ENCODE data around the gene CLEC16A.
"Not testable (repeated sequence)": the region's sequence is repeated elsewhere in the genome, so short reads cannot be mapped to it uniquely, and the experiment has no call there.

Gene CLEC16A

DNA sequence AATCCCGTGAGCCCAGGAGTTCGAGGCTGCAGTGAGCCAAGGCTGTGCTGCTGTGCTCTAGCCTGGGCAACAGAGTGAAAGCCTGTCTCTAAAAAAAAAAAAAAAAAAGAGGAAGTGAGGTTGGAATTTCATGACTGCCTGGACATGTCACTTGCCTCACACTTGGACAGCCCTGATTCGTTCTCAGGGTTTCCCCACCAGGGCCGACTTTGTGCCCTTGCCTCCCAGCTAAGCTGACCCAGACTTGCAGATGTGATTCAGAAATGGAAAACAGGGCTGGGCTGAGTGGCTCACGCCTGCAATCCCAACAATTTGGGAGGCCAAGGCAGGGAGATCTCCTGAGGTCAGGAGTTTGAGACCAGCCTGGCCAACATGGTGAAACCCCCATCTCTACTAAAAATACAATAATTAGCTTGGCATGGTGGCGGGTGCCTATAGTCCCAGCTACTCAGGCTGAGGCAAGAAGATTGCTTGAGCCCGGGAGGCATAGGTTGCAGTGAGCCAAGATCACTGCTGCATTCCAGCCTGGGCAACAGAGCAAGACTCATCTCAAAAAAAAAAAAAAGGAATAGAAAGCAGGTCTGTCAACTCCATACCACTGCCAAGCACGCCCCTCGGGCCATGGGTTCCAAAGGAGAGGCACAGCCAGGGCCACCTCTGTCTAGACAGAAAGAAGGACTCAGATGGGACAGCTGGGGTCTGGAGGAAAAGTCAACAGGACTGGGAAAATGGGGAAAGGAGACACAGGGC lies 264.7 kb downstream of the CLEC16A start:
- DNase-seq: no peak

DNA sequence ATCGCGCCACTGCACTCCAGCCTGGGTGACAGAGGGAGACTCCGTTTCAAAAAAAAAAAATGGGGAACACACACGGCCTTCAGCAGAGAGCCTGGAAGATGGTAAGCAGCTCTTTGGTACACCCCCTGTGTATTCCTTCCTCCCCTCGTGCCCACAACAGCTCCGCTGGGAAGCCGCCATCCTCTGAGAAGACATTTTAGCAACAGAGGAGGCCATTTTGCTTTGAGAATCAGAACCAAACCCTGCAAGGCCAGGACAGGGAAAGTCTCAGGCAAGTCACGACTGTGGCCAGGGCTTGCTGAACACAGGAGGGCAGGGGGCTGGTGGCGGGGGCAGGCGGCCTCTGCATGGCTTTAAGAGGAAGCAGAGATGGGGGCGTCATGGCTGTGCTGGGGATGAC lies 265.9 kb downstream of the CLEC16A start:
- DNase-seq: no peak

DNA sequence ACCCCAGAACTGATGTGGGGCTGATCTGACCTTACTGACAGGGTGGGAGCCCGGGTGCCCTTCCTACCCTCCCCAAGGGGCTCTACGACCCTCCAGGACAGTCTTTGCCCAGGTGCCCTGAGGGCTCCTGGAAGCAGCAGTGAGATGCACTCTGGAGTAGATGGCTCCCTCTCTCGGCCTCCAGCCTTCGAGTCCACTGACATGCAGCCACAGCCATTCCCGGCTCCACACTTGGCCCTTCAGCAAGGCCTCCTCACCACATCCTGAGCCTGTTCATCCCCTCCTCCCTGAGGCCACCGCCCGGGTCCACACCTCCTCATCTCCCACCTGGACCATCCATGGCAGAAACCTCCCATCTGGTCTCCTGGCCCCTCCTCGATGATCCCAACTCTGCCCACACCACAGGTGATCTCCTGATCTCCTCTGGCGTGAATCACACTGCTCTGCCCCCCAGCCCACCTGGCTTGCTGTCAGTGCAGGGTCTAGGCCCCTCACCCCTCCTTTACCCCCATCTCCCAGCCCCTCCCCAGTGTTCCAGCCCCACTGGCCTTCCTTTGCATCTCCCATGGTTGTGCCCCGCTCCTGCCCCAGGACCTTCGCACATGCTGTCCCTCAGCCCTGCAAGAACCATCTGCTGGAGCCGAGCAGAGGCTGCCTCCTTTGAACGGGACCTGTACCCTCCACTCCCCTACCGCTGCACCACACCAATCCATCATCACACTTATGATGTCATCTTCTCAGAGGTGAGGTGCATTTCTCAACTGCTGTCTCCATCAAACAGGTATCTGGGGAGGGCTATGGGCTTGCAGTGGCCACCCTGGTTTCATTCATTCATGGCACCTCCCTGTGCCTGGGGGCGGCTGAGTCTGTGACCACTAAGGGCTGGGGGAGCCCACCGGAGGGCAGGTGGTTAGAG lies 267.0 kb downstream of the CLEC16A start:
- peak in 1 of 3 experiments; percentile 4 for DNase-seq

DNA sequence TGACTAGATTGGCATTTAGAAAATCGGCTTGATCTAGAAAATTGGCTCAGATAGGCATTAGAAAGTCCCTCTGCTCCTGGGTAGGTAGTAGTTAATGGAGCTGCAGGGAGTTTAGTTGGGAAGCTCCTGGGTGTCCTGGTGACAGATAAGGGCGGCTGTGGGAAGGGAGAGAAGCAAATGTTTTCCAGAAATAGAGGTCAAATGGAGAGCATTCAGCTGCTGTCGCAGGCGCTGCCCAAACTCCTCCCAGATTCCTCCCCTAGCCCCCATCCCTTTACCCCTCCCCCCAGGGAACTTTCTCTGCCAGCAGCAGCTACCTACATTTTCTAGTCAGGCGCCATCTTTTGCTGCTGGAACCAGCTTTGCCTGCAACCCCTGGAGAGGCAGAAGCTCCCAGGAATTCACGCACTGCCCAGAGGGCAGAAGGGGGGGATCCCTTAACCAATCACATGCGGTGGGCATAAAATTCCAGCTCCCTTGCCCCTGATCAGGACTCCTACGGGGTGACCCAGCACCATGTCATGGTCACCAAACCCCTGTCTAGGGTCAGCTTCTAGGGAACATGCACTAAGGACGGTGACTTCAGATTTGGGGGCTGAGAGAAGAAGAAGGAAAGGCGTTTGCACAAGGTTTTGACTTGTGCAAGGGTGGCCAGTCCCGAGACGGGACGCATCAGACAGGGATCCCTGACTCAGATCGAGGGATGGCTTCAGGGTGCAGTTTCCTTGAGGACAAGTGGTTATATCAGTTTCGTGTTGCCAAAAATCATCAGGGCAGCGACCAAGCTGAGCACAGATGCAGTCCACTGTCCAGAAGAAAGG lies 267.8 kb downstream of the CLEC16A start:
- no peak for DNase-seq

DNA sequence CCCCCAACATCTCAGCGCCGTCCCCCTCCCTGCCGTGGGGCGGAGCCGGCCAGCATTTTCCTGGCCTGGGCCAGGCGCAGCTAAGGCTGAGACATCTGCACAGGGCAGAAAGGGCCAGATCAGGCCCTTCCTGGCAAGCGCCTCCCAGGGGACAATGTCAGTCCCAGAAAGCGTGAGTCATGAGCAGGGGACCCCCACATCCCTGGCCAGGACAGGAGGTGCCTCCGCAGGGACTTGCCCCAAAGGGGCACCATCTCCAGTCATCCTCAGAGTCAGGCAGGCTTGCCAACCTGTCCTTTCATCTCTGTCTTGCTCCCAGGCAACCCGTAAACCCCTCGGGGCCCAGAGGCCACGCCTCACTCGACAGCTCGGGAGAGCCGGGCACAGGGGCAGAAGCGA lies 268.4 kb downstream of the CLEC16A start:
- peak in 1 of 3 experiments; percentile 4 for DNase-seq

DNA sequence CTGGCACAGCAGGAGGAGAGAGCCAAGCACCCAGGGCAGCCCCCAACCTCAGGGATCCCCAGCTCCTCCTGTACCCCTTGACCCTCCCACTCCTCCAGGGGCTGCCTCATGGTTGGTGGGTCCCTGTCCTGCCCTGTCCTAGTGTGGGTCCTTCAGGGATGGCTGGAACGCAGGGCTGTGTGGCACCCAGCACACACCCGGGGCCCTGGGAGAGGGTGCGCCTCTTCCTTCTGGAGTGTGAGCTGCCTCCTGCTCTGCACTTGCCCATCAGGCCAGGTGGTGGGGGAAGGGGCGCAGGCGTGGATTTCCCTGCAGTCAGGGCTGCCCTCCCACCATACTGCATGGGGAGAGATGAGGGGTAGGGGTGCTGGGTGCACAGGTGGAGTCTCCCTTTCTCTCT lies 269.0 kb downstream of the CLEC16A start:
- DNase-seq: no peak

DNA sequence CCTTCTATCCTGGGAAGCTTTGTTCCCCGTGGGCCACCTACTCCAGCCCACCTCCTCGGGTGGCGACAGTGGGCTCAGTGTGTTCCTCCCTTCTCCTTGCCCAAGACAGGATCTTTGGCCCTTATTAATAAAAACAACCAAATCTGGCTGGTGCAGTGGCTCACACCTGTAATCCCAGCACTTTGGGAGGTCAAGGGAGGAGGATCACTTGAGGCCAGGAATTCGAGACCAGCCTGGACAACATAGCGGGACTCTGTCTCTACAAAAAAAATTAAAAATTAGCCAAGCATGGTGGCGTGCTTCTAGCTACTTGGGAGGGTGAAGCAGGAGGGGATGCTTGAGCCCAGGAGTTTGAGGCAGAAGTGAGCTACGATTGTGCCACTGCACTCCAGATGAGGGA lies 269.4 kb downstream of the CLEC16A start:
- no peak for DNase-seq

DNA sequence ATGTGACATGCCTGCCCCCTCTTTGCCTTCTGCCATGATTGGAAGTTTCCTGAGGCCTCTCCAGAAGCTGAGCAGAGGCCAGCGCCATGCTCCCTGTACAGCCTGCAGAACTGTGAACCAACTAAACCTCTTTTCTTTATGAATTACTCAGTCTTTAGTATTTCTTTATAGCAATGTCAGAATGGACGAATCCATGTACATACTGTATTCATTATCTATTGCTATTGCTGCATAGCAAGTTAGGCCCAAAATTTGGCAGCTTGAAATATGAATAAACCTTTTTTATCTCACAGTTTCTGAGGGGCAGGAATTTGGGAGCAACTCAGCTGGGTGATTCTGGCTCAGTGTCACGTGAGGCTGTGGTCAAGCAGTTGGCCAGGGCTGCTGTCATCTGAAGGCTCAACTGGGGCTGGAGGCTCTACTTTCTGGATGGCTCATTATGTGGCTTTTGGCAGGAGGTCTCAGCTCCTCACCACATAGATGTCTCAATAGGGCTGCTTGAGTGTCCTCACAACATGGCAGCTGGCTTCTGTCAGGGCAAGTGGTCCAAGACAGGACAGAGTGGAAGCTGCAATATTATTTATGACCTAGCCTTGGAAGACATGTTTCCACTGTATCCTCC lies 271.7 kb downstream of the CLEC16A start:
- DNase-seq: no peak

DNA sequence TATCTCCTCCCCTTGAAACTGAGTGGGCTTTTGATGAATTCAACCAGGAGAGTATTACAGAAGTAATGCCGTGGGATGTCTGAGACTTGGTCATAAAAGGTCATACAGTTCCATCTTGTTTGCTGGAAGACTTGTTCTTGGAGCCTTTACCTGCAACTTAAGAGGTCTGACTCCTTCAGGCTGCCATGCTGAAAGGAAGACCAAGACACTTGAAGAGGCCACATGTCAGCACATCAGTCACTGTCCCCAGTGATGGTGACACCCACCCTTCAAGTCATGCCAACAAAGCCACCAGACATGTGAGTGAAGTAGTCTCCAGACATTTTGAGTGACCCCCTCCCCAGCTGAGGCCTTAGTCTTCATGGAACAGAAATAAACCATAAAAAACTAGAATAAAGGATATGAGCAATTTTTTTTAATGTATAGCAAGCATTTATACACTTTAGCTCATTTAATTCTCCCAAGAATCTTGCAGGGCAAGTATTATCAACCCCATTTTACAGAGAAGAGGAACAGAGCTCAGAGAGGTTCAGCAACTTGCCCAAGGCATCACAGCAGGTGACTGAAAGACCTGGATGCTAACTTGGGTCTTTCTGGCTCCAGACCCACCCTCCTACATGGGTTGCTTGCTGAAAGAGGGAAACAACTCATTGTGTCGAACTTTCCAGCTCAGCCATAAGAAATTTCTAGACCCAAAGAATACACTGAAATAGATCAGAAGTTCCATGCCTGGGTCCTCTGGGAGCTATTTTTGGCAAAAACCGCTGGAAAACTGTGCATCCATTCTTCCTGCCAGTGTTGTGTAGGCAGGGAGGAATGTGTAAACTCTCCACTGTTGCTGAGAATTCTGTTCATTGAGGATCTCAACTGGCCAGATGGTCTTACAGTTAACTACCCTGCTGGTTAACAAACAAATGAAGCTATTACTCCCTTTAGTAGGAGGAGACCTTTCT lies 273.6 kb downstream of the CLEC16A start:
- DNase-seq: no peak

DNA sequence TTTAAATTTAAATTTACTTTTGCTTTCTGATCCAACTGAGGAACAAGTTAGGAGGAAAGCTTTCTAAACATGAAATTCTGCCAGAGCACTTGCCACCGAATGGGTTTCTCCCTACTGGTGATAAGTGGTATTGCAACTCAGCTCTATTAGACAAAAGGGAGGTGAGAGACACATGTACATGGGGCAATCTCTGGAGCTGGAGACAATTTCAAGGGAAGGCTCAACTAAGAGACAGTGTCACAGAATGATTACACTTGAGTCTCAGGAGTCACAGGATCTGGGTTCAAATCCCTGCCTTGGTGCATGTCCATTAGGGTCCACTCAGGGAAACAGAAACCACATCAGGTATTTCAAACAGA lies 274.2 kb downstream of the CLEC16A start:
- no peak for DNase-seq

DNA sequence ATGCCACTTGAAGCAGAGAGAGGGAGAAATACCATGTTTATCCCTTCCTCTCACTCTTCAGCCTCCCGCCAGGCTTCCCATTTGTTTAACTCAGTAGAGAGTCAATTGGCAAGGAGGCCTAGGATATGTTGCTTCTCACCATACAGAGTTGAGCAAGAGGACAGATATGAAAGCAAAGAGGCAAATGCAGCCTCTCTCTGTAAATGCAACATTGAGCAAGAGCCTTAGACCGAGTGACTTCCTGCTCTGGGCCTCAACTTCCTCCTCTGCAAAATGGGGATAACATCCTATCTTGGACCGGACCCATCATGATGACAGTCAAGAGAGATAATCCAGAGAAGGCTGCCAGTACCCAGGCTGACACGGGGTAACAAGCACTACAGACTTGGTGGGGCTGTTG lies 274.8 kb downstream of the CLEC16A start:
- no peak for DNase-seq

DNA sequence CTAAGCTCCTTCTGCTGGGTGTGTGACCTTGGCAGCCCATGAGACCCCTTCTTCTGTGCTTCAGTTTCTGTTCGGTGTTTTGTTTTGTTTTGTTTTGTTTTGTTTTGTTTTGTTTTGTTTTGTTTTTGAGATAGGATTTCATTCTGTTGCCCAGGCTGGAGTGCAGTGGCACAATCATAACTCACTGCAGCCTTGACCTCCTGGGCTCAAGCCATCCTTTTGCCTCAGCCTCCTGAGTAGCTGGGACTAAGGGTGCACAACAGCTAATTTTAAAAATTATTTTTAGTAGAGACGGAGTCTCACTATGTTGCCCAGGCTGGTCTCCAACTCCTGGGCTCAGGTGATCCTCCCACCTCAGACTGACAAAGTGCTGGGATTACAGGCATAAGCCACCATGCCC lies 276.1 kb downstream of the CLEC16A start:
- not testable (repeated sequence) for DNase-seq

DNA sequence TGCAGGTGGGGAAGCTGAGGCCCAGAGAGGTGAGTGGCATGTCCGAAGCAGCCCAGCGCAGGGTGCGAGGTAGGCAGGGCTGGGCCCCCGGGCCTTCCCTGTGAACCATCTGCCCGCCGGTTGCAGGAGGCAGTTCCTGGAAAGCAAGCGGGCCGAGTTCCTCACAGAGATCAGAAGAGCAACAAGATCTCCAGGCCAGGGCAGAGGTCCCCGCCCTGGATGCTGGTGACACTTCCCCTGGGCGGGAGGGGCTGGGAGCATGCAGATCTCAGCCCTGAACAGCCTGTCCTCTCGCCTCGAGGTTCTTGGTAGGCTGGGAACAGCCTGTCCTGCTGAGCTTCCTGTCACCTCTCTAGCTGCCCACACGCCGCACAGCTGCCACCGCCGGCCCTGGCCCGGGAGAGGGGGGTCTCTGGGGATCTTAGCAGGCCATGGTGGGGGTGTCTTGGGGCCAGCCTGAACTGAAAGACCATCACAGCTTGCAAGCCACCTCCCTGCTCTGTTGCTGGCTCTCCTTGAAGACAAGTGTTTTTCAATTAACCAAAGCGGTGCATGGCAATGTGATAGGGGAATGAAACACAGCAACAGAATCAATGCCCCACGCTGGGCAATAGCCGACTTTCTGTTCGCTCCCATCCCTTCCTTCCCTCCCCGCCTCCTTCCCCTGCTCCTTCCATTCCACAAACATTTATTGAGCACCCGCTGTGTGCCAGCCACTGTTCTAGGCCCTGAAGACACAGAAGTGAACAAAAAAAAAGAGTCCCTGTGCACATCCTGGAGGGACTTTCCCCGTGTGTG lies 279.9 kb downstream of the CLEC16A start:
- DNase-seq: peak in 1 of 3 experiments; percentile 28

DNA sequence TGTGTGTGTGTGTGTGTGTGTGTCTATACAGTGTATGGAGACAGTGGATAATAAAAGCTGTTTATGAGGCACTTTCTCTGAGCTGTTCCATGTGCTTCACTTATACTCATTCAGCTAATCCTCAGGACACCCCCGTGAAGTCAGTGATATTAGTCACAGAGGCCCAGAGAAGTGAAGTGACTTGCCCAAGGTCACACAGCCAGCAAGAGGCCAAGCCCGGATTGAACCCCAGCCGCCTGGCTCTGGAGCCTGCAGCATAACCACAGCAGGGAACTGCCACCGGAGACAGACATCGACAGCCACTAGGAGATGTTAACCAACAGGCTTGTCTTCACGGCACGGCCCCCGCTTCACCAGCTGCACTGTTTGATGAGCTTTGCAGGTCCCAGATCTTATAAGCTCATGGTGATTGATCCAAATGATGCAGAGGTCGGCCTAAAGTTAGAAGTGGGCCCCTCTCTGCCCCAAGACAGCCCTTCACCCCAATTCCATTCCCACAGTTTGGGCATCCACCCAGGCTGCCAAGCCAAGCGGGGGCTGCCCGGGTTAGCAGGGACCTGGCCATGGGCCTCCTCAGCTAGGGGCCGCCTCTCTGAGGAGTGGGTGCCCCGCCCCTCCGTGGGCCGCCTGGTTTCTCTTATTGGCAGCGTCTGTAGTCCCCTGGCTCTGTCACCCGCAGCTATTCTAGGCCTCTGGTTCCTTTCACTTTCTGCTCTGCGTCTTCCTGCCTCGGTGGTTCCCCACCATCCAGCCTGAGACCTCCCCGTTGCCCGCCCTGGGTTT lies 280.7 kb downstream of the CLEC16A start:
- DNase-seq: no peak

DNA sequence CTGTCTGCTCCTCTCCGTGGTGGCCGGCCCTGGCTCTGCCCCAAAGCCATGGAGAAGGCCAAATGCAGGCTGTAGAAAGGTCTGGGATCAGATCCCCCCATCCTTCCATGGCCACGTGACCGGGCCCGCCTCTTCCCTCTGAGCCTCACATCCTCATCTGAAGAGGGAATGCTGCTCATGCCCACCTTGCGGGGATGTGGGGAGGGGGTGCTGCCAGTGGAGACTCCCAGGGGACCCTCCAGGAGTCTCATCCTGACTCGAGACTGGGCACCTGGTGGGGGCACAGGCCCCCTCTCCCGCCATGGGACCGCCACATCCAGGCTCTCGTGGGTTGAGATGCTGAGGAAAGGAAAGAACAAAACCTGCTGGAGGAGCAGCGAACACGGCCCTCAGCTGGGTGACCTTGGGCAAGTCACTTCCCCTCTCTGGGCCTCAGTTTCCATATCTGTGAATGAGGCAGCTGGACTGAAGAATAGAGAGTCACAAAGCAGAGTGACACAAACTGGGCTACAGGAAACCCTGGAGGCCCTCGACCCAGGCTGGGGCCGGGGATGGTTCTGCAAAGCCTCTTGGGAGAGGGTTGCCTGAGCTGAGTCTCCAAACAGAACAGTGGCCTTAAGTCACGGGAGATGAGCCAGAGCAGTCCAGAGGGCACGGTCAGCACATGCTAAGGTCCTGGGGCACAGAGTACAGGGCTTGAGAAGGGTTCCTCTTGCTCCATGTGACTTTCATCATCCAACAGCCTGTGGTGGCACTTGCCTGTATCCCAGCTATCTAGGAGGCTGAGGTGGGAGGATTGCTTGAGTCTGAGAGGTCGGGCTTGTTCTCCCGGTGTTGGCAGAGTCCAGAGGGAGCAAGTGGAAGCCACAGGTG lies 281.5 kb downstream of the CLEC16A start:
- DNase-seq: no peak

DNA sequence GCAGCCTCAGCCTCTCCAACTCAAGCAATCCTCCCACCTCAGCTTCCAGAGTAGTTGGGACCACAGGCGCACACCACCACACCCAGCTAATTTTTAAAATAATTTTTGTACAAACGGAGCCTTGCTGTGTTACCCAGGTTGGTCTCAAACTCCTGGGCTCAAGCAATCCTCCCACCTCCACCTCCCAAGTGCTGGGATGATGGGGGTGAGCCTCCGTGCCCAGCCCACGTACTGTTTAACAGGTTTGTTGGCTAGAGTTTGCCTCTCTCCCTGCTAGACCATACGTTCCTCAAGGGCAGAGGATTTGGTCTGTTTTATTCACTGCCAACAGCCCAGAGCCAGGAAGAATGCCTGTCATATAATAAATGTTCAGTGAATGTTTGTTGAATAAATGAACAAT lies 285.1 kb downstream of the CLEC16A start:
- DNase-seq: no peak

DNA sequence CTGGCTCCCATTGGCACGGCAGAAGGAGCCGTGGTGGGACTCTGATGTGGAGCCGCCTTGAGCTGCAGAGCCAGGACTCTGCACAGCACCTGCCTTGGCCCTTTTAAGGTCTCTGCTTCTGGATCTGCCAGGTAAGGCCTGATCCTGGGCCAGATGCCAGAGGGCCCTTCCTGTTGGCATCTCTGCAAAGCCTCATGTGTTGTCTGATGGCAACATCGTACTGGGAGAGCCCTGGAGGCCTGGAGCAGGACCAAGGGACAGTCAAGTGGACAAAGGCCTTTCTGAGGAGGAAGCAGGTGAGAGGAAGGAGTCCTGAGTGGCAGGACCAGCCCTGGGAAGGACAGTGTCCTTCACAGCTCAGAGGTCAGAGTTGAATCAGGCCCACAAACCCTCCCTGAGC lies 285.5 kb downstream of the CLEC16A start:
- no peak for DNase-seq

DNA sequence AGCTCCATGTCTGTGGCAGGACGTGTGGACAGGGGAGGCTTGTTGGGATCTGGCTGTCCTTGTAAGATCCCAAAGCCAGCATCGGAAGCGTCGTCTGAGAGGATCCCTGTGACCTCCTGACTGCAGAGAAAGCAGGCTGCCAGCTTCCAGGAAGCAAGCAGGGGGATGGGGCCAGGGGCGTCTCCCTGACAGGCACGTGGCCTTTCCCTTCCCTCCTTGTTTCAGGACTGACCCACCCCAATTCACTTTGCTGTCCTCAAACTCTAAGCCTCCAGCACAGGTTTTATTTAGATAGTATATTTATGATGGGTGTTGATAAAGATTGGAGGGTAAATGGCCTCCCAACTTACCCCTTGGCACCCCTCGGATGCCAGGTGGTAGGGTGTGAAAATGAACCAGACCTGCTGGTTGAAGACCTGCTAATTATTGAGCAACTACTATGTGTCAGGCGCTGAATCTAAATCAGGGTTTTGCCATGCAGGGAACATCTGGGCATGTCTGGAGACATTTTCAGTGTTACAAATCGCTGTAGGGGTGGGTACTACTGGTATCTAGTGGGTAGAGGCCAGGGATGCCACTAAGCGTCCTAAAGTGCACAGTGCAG lies 287.1 kb downstream of the CLEC16A start:
- DNase-seq: no peak
